Large intestine (tissue), 3 donors: Measurements from ENCODE around the gene ANKFY1. TPM values are rescaled to one million over a fixed set of nuclear protein-coding genes. Genes with fewer than 3 reads are reported as not detected.

ENCODE experiments used
- DNase-seq, 2 donors: peaks; one replicate each; pipeline versions ENCODE4 v3.0.0 to v3.0.0-alpha.2; 2013
- H3K27ac ChIP-seq: one replicate; pipeline ENCODE4 v1.5.1; 2013; ENCODE audit warnings: low read length
- H3K27me3 ChIP-seq: 2 replicates; pipeline ENCODE4 v1.6.1; 2013; ENCODE audit warnings: low read length; ENCODE audit not compliant: control insufficient read depth, insufficient read depth
- H3K36me3 ChIP-seq: 2 replicates; pipeline ENCODE4 v1.6.1; 2013; ENCODE audit warnings: low read length; ENCODE audit not compliant: control insufficient read depth, insufficient read depth
- H3K4me1 ChIP-seq: one replicate; pipeline ENCODE4 v1.6.1; 2013; ENCODE audit warnings: low read length; ENCODE audit not compliant: control insufficient read depth, insufficient read depth
- H3K4me3 ChIP-seq: one replicate; pipeline ENCODE4 v1.5.1; 2013; ENCODE audit warnings: low read length
- H3K9me3 ChIP-seq: one replicate; pipeline ENCODE4 v1.6.1; 2013; ENCODE audit warnings: mild to moderate bottlenecking, low read depth, low read length, moderate library complexity; ENCODE audit not compliant: control insufficient read depth
- WGBS: methylation state at CpG from one replicate; pipeline ENCODE4 v1.1.5; 2013; ENCODE audit warnings: low lambda C conversion rate; ENCODE audit not compliant: insufficient coverage; 5-methylcytosine and 5-hydroxymethylcytosine counted together
- polyA plus RNA-seq: library from polyadenylated mRNA; unstranded; fragments of 120-200 nt; gene quantifications from one replicate; pipeline ENCODE4 v1.2.1, GENCODE V29; 2013

Gene ANKFY1
- polyA plus RNA-seq, 1 donor: 38.7 TPM

GRCh38 chr17:4246674-4247073, 17.1 kb downstream of the ANKFY1 start:
- no peak for DNase-seq
- Histone ChIP-seq H3K9me3 (no peaks in the 10 kb centered on the region), H3K27me3 (no peaks in the 10 kb centered on the region), H3K4me3 (no peak overlapping the region), H3K27ac (peak overlapping the region; percentile 92), H3K4me1 (peaks cover 35% of the 10 kb centered on the region), H3K36me3 (peaks cover 6% of the 10 kb centered on the region)
- whole genome bisulfite sequencing: no CpG with 5 or more reads among the region's 5 CpGs

DNA sequence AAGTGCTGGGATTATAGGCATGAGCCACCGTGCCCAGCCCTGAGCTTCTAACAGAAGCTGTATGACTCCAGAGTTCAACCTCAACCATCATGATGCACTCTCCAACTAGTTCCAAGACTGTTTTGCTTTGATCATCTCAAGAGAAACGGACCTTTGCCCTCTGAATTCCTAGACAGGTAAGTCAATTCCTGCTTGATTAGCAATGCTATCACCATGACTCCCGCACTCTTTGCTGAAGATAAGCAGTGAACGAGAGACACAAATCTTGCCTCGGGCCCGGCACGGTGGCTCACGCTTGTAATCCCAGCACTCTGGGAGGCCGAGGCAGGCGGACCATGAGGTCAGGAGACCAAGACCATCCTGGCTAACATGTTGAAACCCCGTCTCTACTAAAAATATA, 22.2 kb downstream of the ANKFY1 start:
- H3K27me3 ChIP-seq: no peaks in the 10 kb centered on the region
- no peaks in the 10 kb centered on the region for H3K9me3 ChIP-seq
- peak overlapping the region; percentile 65 for H3K27ac ChIP-seq
- H3K4me1 ChIP-seq: peaks cover 21% of the 10 kb centered on the region
- DNase-seq: peak; percentile 86 to 92
- H3K4me3 ChIP-seq: no peak overlapping the region
- WGBS: no CpG with 5 or more reads among the region's 11 CpGs
- H3K36me3 ChIP-seq: peaks cover 24% of the 10 kb centered on the region

DNA sequence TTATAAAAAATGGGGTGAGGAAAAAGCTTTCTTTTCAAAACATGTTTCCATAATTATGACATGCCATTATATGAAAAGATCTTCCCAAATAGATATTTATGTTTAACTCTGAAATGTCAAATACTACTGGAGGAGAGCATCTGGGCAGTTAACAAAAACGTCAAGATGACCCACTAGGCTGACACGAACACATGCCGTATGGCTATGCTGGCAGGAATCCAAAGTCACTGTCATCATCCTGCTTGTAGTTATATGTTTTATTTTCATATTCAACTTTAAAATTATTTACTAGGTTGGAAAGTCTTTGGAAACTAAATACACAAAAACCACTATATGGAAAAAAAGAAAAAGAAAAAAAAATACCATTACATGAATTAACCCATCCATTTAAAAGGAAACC, 27.3 kb downstream of the ANKFY1 start:
- peaks cover 6% of the 10 kb centered on the region for H3K4me1 ChIP-seq
- peaks cover 38% of the 10 kb centered on the region for H3K36me3 ChIP-seq
- H3K27ac ChIP-seq: no peak overlapping the region

DNA sequence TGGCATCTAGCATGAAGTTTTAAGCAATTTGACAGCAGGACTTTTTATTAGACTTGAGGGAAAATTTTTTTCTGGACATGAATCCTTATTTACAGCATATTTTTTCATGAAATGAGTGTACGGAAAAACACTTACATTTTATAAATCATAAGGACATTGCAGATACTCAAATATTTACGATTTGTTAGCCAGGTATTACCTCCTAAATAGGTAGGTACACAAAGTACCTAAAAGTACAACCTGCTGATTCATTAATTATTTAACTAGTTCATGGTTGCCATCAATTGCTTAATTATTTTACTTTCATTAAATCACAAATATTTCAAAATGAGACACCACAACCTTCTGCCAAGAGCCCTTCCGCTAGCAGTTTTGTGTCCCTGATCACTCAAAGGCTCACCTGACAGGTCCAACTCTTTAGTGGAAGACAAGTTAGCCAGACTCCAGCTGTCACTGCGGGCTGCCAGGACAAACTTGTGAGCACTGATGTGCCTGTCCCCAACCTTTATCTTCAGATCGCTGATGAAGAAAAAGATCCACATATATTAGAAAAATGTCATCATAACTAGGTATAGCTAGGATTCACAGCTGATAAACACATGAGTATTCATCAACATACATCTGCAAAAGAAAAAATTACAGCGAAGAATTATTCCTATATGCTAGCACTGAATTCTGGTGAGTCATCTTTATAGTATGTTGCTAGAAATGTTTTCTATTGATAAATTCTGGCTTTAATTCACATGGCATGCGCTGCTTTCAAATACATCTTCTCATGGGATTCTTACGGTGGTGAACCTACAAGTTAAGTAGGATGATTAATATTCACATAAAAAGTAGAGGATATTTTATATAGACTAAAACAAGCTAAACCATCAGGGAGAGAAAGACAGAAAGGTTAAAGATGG, 28.2 kb downstream of the ANKFY1 start:
- H3K36me3 ChIP-seq: peaks cover 39% of the 10 kb centered on the region
- no peaks in the 10 kb centered on the region for H3K9me3 ChIP-seq
- WGBS: 100% methylated on average over 2 of the region's 8 CpGs
- H3K4me3 ChIP-seq: no peak overlapping the region
- H3K27ac ChIP-seq: no peak overlapping the region
- H3K4me1 ChIP-seq: peaks cover 2% of the 10 kb centered on the region
- H3K27me3 ChIP-seq: no peaks in the 10 kb centered on the region
- no peak for DNase-seq

More for the DNA sequence above, 27.3 kb downstream of the ANKFY1 start:
- Histone ChIP-seq H3K4me3 (no peak overlapping the region), H3K9me3 (no peaks in the 10 kb centered on the region), H3K27me3 (no peaks in the 10 kb centered on the region)
- no peak for DNase-seq
- WGBS: no CpG with 5 or more reads among the region's 3 CpGs

DNA sequence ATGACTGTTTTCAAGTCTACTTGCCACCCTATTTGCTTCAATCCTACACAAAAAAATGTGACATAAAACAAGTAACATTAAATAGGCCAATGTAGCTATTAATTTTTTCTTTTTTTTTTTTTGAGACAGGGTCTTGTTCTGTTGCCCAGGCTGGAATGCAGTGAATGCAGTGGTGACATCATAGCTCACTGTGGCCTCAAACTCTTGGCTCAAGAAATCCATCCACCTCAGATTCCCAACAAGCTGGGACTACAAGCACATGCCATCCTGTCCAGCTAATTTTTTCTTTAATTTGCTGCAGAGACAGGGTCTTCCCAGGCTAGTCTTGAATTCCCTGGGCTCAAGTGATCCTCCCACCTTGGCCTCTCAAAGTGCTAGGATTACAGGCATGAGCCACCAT, 29.4 kb downstream of the ANKFY1 start:
- H3K27ac ChIP-seq: no peak overlapping the region

GRCh38 chr17:4233668-4234258, 30.0 kb downstream of the ANKFY1 start:
- no peak for DNase-seq
- Histone ChIP-seq H3K4me1 (no peaks in the 10 kb centered on the region), H3K27ac (no peak overlapping the region), H3K4me3 (no peak overlapping the region), H3K36me3 (peaks cover 33% of the 10 kb centered on the region), H3K9me3 (no peaks in the 10 kb centered on the region), H3K27me3 (no peaks in the 10 kb centered on the region)
- 100% methylated on average over 1 of the region's 7 CpGs for WGBS

More for the DNA sequence above, 29.4 kb downstream of the ANKFY1 start:
- Histone ChIP-seq H3K4me3 (no peak overlapping the region), H3K9me3 (no peaks in the 10 kb centered on the region), H3K27me3 (no peaks in the 10 kb centered on the region), H3K4me1 (no peaks in the 10 kb centered on the region), H3K36me3 (peaks cover 34% of the 10 kb centered on the region)
- DNase-seq: no peak

DNA sequence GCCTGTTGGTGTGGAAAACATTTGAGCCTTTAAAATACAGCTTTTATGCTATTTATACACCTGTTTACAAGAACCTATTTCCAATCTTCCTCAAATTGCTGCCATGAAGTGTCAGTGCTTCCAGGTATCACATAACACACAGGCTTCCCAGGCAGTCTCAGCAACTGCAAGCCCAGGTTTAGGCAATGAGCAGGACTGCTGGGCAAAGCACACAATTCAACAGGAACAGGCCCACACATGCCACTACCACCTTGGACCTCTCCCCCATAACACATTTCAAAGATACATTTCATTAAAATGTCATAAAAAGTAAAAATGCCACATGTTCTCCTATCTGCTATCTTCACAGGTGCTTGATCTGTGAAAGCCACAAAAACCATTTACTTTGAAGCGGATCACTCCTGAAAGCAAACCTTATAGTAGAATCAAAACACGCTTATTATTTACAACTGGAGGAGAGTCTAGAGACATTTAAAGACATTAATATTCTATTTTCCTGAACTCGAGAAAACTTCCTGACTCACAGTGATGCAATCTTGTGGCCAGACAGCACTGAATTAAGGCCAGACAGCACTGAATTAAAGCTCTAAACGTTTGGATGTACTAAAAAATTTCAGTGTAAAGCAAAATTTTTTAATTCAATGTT, 31.5 kb downstream of the ANKFY1 start:
- WGBS: 100% methylated on average over 1 of the region's 4 CpGs
- Histone ChIP-seq H3K4me1 (no peaks in the 10 kb centered on the region), H3K27me3 (no peaks in the 10 kb centered on the region), H3K4me3 (no peak overlapping the region), H3K36me3 (peaks cover 33% of the 10 kb centered on the region), H3K27ac (no peak overlapping the region), H3K9me3 (no peaks in the 10 kb centered on the region)
- no peak for DNase-seq

DNA sequence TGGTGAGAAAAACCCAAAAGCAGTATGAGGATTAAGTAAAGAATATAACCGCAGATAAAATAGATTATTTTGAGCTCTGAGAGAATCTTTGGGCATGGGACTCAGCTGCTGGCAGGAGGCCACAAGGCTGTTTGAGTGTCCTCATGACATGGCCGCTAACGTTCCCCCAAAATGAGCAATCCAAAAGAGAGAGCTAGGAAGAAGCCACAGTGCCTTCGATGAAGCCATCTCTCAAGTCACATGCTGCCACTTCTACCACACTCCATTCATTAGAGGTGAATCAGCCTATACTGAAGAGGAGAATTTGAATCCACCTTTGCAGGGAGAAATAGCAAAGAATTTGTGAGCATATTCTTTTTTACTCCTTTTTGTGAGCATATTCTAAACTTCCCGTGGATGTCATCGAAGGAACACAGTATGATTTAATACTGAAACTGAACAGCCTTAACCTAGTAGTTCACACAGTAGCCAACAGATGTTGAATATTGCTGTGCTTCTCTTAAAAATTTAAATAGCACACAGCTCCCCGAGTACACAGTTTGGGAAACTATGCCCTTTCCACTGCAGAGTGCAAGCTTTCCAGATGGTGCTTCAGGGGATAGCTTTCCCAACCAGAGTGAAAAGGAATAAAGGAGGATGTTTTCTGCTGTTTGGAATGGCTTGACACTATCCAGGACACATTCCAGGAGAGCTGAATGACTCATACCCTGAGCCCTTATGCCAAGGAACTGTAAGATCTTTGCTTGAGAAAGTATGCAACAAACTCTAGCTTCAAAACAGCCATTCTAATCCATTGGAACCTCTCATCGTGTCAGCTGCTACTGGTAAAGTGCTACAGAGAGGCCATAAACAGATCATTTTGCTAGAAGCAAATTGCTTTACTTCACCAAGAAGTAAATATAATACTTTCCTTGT, 33.9 kb downstream of the ANKFY1 start:
- no peaks in the 10 kb centered on the region for H3K27me3 ChIP-seq
- peaks cover 32% of the 10 kb centered on the region for H3K36me3 ChIP-seq
- no peaks in the 10 kb centered on the region for H3K9me3 ChIP-seq
- 33% methylated on average over 1 of the region's 8 CpGs for WGBS
- DNase-seq: peak; percentile 37 to 63
- H3K27ac ChIP-seq: peak overlapping the region; percentile 60
- no peaks in the 10 kb centered on the region for H3K4me1 ChIP-seq
- no peak overlapping the region for H3K4me3 ChIP-seq

GRCh38 chr17:4221899-4222659, 41.7 kb downstream of the ANKFY1 start:
- H3K4me1 ChIP-seq: peaks cover 15% of the 10 kb centered on the region
- no peaks in the 10 kb centered on the region for H3K9me3 ChIP-seq
- no peak for DNase-seq
- no peak overlapping the region for H3K4me3 ChIP-seq
- H3K36me3 ChIP-seq: peaks cover 15% of the 10 kb centered on the region
- no peak overlapping the region for H3K27ac ChIP-seq
- no CpG with 5 or more reads among the region's 47 CpGs for WGBS
- no peaks in the 10 kb centered on the region for H3K27me3 ChIP-seq
